Ectodermal cell (in vitro differentiated cells): ENCODE data around the gene STAT5A.

ENCODE experiments used
- H3K27ac ChIP-seq: 2 replicates; pipeline ENCODE4 v1.7.0; 2013; ENCODE audit warnings: mild to moderate bottlenecking, low read depth, low read length; ENCODE audit not compliant: insufficient read depth, poor library complexity, severe bottlenecking
- H3K27me3 ChIP-seq: 2 replicates; pipeline ENCODE4 v1.7.0; 2013; ENCODE audit warnings: mild to moderate bottlenecking, low read length; ENCODE audit not compliant: insufficient read depth, control insufficient read depth, poor library complexity, severe bottlenecking
- H3K36me3 ChIP-seq: one replicate; pipeline ENCODE4 v1.7.0; 2013; ENCODE audit warnings: low read length; ENCODE audit not compliant: control insufficient read depth, insufficient read depth
- H3K4me1 ChIP-seq: one replicate; pipeline ENCODE4 v1.7.0; 2013; ENCODE audit warnings: low read length; ENCODE audit not compliant: control insufficient read depth, insufficient read depth
- H3K4me3 ChIP-seq: 2 replicates; pipeline ENCODE4 v1.7.0; 2013; ENCODE audit warnings: low read depth, low read length, control low read depth; ENCODE audit not compliant: insufficient read depth
- H3K9me3 ChIP-seq: 2 replicates; pipeline ENCODE4 v1.7.0; 2013; ENCODE audit warnings: mild to moderate bottlenecking, low read length, moderate library complexity; ENCODE audit not compliant: control insufficient read depth
- WGBS, 2 experiments: methylation state at CpG; one replicate each; pipeline ENCODE4 v1.1.7; 2013; ENCODE audit warnings: missing lambda C conversion rate in 2 of 2; 5-methylcytosine and 5-hydroxymethylcytosine counted together

STAT5A gene

GRCh38 chr17:42274812-42275526 is 13.3 kb upstream of the STAT5A start:
- Histone ChIP-seq H3K27me3 (no peaks in the 10 kb centered on the region), H3K9me3 (no peaks in the 10 kb centered on the region), H3K27ac (peak overlapping the region; percentile 79), H3K36me3 (no peaks in the 10 kb centered on the region), H3K4me1 (peaks cover 15% of the 10 kb centered on the region), H3K4me3 (peak overlapping the region; percentile 78)
- WGBS, 2 experiments: 12 to 17% methylated on average over 13 of the region's 13 CpGs

- Histone ChIP-seq H3K27me3 (no peaks in the 10 kb centered on the region), H3K36me3 (no peaks in the 10 kb centered on the region), H3K9me3 (no peaks in the 10 kb centered on the region), H3K27ac (peak overlapping the region; percentile 79), H3K4me1 (peaks cover 15% of the 10 kb centered on the region), H3K4me3 (peak overlapping the region; percentile 78)
- WGBS, 2 experiments: 0% methylated on average over 82 of the region's 82 CpGs
These were observed 12.6 kb upstream of the STAT5A start for GRCh38 chr17:42275527-42276358.

- Histone ChIP-seq H3K27me3 (no peaks in the 10 kb centered on the region), H3K9me3 (no peaks in the 10 kb centered on the region), H3K4me3 (peak within 1 kb of the TSS; percentile 78), H3K27ac (peak within 1 kb of the TSS; percentile 79), H3K36me3 (no peaks in the 10 kb centered on the region), H3K4me1 (peaks cover 15% of the 10 kb centered on the region)
- WGBS, 2 experiments: 0% methylated on average over 47 of the region's 47 CpGs
These were observed 12.0 kb upstream of the STAT5A start, which contains the start of gene STAT5B for GRCh38 chr17:42276359-42276608. STAT5B (minus strand) TSS chr17:42276391; CDS start chr17:42232127, 44,264 bp downstream.

- no peaks in the 10 kb centered on the region for H3K36me3 ChIP-seq
- H3K27me3 ChIP-seq: no peaks in the 10 kb centered on the region
- H3K27ac ChIP-seq: peak overlapping the region; percentile 45
- H3K9me3 ChIP-seq: no peaks in the 10 kb centered on the region
- peaks cover 15% of the 10 kb centered on the region for H3K4me1 ChIP-seq
- peak overlapping the region; percentile 78 for H3K4me3 ChIP-seq
- 2% methylated on average over 44 of the region's 44 CpGs for WGBS, 2 experiments
These were observed 11.5 kb upstream of the STAT5A start for GRCh38 chr17:42276609-42277341.

- Histone ChIP-seq H3K27ac (no peak overlapping the region), H3K9me3 (no peaks in the 10 kb centered on the region), H3K4me3 (no peak overlapping the region), H3K36me3 (no peaks in the 10 kb centered on the region), H3K4me1 (peaks cover 15% of the 10 kb centered on the region), H3K27me3 (no peaks in the 10 kb centered on the region)
- WGBS, 2 experiments: 58 to 59% methylated on average over 6 of the region's 6 CpGs
These were observed 11.0 kb upstream of the STAT5A start for GRCh38 chr17:42277342-42277712.

GRCh38 chr17:42279776-42280630 is 8.3 kb upstream of the STAT5A start:
- no peaks in the 10 kb centered on the region for H3K9me3 ChIP-seq
- WGBS, 2 experiments: 91 to 94% methylated on average over 4 of the region's 4 CpGs
- H3K4me3 ChIP-seq: no peak overlapping the region
- no peaks in the 10 kb centered on the region for H3K36me3 ChIP-seq
- no peak overlapping the region for H3K27ac ChIP-seq
- no peaks in the 10 kb centered on the region for H3K27me3 ChIP-seq
- H3K4me1 ChIP-seq: peaks cover 16% of the 10 kb centered on the region

GRCh38 chr17:42281571-42282096 is 6.7 kb upstream of the STAT5A start:
- Histone ChIP-seq H3K27ac (no peak overlapping the region), H3K27me3 (peaks cover under 1% of the 10 kb centered on the region), H3K9me3 (no peaks in the 10 kb centered on the region), H3K36me3 (no peaks in the 10 kb centered on the region), H3K4me1 (peaks cover 16% of the 10 kb centered on the region), H3K4me3 (no peak overlapping the region)
- WGBS, 2 experiments: 81 to 82% methylated on average over 7 of the region's 7 CpGs

- no peak overlapping the region for H3K4me3 ChIP-seq
- no peaks in the 10 kb centered on the region for H3K36me3 ChIP-seq
- H3K27ac ChIP-seq: no peak overlapping the region
- no peaks in the 10 kb centered on the region for H3K9me3 ChIP-seq
- H3K27me3 ChIP-seq: peaks cover 10% of the 10 kb centered on the region
- WGBS, 2 experiments: 84 to 90% methylated on average over 5 to 6 of the region's 6 CpGs
- H3K4me1 ChIP-seq: peaks cover 7% of the 10 kb centered on the region
These were observed 5.7 kb upstream of the STAT5A start for GRCh38 chr17:42282478-42283080.

- Histone ChIP-seq H3K9me3 (no peaks in the 10 kb centered on the region), H3K36me3 (no peaks in the 10 kb centered on the region), H3K27me3 (peaks cover 19% of the 10 kb centered on the region), H3K4me1 (peaks cover 7% of the 10 kb centered on the region), H3K4me3 (no peak overlapping the region), H3K27ac (no peak overlapping the region)
- 90 to 93% methylated on average over 7 of the region's 7 CpGs for WGBS, 2 experiments
These were observed 4.9 kb upstream of the STAT5A start for GRCh38 chr17:42283241-42284023.
